Fibroblast of upper back skin (primary cell): Measurements from ENCODE around the gene CEP162.
"Not testable (repeated sequence)": the region's sequence is repeated elsewhere in the genome, so short reads cannot be mapped to it uniquely, and the experiment has no call there.

Experiments
- DNase-seq: peaks from one replicate; pipeline ENCODE4 v3.0.0-alpha.2; 2013

CEP162 gene

DNA sequence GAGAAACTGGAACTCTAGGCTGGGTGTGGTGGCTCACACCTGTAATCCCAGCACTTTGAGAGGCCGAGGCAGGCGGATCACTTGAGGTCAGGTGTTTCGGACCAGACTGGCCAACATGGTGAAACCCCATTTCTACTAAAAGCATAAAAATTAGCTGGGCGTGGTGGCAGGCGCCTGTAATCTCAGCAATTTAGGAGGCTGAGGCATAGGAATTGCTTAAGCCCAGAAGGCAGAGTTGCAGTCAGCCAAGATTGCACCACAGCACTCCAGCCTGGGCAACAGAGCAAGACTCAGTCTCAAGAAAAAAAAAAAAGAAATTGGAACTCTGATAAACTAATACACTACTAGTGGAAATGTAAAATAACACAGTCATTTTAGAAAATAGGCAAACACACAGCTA lies 3.8 kb downstream of the CEP162 start:
- not testable (repeated sequence) for DNase-seq

DNA sequence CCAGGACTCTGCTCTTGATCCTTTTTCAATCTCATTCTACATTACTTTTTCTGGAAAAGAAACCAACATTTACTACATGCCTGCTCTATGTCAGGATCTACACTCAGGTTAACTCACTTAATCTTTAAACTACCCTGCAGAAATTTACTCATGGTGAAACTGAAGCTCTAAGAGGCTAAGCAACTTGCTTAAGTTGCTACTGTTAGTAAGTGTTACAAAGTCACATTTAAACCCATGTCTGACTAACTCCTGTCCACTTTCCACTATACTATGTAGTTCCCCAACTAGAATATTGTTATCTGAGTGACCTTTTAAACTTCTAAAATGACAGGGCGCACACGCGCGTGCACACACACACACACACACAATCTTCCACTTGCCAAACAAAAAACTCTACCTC lies 5.0 kb downstream of the CEP162 start:
- DNase-seq, result no peak

DNA sequence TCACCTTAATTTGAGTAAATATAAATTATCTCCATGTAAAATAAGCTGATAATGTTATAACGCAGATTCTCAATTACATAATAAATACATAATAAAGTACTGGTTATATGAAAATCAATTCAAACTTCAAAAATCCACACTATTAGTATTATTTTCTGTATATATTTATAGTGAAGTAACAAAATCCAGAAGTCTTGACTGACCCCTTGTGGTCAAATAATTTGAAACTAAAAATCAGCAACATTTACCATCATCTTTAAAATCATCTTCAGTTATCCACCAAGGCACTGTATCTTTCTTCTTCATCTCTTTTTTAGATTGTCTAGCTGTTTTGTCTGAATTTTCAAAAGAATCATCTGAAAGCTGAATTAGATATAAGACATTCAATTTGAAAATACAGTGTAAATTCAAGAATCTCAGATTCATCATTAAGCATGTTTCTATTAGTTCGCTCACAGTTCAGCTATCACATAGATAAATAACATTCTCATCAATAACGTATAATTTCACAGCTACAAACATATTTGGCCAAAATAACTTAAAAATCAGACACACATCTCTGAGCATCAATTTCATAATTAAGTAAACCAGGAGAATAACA lies 6.5 kb downstream of the CEP162 start:
- peak; percentile 27 for DNase-seq

DNA sequence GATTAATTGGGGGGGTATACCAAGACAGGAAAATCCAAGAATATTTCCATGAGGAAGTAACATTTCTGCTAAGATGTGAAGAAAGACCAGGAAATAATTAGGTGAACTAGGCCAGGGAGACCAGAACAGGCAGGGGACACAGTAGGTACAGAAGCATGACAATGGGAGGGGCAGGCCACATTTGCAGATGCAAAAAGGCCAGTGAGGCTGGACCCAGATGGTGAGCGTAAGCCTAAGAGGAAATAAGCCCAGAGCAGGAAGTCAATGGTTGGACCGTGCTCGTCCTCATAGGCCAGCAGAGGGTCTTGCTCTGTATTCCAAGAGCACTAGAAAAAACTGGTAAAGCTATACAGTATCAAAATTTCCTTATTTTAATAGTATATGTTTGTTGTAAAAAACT lies 9.4 kb downstream of the CEP162 start:
- DNase-seq, result no peak

DNA sequence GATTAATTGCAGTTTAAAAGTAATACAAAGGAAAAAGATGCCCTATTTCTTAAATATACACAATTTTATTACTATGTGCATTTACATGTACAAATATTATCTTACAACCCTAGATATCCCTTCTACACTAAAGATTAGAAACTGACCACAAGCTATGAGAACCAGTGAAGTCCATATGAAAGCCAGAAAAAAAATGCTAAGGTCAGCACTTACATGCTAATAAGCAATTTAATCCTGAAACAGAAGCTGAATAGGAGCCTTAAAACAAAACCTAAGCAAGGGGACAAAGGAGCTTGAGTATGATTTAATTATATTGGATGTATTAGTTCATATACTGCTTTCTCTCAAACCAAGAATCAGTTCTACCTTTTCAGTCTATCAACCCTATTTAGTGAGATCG lies 14.2 kb downstream of the CEP162 start:
- no peak for DNase-seq

- DNase-seq, result no peak
These were observed 23.4 kb downstream of the CEP162 start for GRCh38 chr6:84204011-84204410.

DNA sequence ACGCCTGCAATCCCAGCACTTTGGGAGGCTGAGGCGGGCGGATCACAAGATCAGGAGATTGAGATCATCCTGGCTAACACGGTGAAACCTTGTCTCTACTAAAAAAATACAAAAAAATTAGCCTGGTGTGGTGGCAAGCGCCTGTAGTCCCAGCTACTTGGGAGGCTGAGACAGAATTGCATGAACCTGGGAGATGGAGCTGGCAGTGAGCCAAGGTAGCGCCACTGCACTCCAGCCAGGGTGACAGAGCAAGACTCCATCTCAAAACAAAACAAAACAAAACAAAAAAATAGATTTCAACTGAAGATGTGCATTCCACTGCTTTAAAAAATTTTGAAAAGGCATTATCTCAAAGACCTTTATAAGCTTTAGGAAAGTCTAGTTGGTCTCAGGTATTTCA lies 27.5 kb downstream of the CEP162 start:
- not testable (repeated sequence) for DNase-seq

DNA sequence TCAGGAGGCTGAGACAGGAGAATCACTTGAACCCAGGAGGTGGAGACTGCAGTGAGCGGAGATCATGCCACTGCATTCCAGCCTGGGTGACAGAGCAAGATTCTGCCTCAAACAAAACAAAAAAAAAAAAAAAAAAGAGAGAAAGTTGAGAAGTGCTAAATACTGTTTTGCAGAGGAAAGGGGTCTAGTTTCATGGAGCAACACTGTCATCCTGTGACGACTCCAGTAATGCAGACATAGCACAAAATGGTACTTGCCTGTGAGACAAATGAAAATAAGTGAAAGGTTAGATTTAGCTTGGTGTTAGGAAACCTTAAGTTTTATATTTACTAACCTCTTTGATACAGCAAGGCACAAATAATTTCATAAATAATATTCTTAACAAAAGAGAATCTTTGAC lies 29.7 kb downstream of the CEP162 start:
- DNase-seq, result no peak

DNA sequence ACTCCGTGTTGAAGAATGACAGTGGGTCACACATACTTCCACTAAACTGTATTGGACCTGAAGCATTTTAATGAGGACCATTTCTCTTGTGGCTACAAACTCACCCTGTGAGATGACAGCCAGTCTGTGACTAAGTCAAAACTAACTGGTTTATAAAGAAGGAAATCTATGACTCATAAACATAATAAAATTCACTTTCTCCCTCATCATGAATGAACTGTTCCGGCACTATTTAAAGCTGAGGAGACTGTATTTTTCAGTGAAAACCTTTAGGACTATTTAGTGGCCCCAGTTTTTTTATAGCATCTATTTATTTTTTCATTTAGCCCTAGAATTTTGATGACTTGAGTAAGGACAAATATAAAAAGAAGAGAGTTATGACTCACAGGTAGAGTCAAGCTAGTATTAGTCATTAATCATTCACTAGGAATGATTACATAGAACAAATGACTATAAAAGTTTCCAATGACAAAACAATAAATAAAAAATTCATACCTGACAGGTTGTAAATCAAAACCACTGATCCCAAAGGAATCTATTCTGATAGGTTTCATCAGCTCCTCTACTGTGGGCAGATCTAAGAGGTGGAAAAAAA lies 34.2 kb downstream of the CEP162 start:
- DNase-seq, result peak; percentile 76

GRCh38 chr6:84191802-84192201 lies 35.6 kb downstream of the CEP162 start:
- DNase-seq, result no peak

DNA sequence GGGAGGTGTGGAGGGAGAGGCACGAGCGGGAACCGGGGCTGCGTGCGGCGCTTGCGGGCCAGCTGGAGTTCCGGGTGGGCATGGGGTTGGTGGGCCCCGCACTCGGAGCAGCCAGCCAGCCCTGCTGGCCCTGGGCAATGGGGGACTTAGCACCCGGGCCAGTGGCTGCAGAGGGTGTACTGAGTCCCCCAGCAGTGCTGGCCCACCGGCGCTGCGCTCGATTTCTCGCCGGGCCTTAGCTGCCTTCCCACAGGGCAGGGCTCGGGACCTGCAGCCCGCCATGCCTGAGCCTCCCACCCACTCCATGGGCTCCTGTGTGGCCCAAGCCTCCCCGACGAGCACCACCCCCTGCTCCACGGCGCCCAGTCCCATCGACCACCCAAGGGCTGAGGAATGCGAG lies 38.1 kb downstream of the CEP162 start:
- DNase-seq, result not testable (repeated sequence)

- no peak for DNase-seq
These were observed 44.0 kb downstream of the CEP162 start for GRCh38 chr6:84183430-84183829.

- DNase-seq, result no peak
These were observed 45.4 kb downstream of the CEP162 start for GRCh38 chr6:84182001-84182400.

DNA sequence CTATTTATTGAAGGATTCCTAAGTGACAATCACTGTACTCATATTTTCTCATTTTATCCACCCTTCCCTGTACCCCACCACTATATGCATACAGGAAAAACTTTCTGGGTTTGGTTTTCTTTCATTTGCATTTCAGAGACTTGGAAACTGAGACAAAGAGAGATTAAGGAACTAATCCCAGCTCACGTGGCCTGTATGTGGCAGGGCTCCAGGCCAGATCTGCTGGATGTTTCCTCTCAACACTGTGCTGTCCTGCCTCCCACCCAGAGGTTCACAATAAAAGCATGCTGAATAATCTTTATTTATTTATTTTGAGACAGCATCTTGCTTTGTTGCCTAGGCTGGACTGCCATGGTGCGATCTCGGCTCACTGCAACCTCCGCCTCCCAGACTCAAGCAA lies 50.2 kb downstream of the CEP162 start:
- DNase-seq, result no peak

DNA sequence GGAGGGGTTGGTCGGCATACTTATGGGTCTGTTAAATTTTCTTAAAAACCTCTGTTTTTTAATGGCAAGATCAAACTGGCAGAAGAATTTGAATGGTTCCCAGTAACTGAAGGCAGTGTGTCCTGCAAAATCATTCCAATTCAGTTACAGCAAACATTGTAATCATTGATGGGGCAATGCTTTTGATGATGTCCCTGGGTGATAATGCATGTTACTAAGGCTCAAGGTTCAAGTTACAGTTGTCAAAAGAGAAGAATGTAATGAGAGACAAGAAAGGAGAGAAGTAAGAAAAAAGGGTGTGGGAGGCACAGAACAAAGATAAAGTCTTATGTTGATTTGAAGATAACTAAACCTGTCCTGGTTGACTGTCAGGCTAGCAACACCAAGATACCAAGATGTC lies 54.9 kb downstream of the CEP162 start:
- no peak for DNase-seq

GRCh38 chr6:84172080-84172479 lies 55.4 kb downstream of the CEP162 start:
- DNase-seq, result no peak

DNA sequence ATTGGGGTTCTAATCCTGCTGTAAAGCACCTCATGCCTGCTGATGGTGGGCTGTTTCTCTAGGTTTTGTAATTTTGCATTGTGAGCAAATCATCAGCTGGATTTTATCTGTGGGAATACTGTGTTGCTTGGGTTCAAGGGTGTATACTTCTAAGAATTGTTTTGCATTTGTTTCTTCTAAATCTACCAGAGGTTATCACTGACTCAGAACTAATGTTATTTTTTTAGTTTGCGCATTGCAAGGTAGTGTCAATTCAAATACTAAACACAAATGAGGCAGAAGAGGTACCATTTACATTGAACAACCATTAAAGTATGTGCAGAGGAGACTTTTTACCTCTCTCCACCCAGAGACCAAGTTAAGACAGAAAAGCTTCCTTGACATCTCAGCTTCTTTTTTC lies 60.0 kb downstream of the CEP162 start:
- no peak for DNase-seq

- no peak for DNase-seq
These were observed 61.0 kb downstream of the CEP162 start for GRCh38 chr6:84166395-84166794.

DNA sequence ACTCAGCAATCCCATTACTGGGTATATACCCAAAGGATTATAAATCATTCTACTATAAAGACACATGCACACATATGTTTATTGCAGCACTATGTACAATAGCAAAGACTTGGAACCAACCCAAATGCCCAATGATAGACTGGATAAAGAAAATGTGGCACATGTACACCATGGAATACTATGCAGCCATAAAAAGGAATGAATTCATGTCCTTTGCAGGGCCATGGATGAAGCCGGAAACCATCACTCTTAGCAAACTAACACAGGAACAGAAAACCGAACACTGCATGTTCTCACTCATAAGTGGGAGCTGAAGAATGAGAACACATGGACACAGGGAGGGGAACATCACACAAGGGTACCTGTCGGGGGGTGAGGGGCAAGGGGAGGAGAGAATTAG lies 63.1 kb downstream of the CEP162 start:
- not testable (repeated sequence) for DNase-seq

GRCh38 chr6:84161190-84161589 lies 66.3 kb downstream of the CEP162 start:
- no peak for DNase-seq

- no peak for DNase-seq
These were observed 71.1 kb downstream of the CEP162 start for GRCh38 chr6:84156306-84156705.

DNA sequence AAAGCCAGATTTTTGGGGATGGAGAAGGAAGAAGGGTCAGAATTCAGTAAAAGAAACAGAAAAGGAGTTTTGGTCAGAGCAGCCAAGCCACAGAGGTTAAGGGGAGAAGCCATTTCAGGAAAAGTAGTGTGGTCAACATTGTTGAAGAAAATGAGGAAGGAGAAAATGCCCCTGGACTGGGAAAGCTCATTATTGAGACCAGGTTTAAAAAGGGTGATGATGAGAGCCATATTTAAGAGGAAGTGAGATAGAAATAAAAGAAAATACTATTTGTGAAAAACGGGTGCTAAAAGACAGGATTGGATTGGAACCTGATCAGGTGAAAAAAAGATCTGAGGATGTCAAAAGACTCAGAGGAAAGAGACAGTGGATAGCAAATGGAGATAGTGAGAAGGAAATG lies 75.8 kb downstream of the CEP162 start:
- DNase-seq, result no peak

GRCh38 chr6:84150705-84151104 lies 76.7 kb downstream of the CEP162 start:
- peak; percentile 71 for DNase-seq

- no peak for DNase-seq
These were observed 85.9 kb downstream of the CEP162 start for GRCh38 chr6:84141521-84141920.

DNA sequence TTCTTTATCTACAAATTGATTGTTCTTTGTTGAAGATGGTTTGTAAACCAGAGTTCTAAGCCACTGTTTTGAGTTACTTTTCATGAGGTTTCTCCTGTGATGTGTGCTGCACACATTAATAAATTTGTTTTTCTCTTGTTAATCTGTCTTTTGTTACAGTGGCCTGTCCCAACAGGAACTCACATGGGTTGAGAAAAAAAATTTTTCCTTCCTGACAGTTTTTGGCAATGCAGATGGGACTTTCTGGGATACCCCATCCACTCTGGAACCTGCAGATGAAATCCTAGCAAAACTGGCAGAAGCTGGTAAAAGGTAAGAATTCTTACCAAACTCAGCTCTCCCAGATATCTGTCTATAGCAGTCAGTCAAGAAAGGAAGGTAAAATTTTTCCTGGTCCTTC lies 88.1 kb downstream of the CEP162 start:
- no peak for DNase-seq
